ENCODE results near the gene COBLL1.

DNA sequence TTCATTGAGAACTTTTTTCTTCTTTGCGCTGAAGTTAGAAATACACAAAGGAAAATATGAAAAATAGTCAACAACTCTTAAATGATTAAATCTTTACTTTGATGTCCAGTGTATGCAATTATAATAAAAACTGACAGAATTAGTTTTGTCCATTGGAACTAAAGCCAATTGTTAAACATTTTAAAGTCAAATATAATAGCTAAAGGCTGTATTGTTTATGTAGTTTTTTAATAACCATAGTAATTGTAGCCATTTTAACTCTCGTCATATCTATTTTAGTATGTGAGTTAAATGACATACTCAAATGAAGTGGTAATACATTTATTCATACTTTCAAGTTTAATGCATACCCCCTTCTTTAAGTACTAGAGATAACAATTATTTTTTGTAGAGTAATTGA lies 4.7 kb upstream of the COBLL1 start:
- TF ChIP-seq, protein P1, sequence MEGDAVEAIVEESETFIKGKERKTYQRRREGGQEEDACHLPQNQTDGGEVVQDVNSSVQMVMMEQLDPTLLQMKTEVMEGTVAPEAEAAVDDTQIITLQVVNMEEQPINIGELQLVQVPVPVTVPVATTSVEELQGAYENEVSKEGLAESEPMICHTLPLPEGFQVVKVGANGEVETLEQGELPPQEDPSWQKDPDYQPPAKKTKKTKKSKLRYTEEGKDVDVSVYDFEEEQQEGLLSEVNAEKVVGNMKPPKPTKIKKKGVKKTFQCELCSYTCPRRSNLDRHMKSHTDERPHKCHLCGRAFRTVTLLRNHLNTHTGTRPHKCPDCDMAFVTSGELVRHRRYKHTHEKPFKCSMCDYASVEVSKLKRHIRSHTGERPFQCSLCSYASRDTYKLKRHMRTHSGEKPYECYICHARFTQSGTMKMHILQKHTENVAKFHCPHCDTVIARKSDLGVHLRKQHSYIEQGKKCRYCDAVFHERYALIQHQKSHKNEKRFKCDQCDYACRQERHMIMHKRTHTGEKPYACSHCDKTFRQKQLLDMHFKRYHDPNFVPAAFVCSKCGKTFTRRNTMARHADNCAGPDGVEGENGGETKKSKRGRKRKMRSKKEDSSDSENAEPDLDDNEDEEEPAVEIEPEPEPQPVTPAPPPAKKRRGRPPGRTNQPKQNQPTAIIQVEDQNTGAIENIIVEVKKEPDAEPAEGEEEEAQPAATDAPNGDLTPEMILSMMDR (conservative IDR thresholded peaks at IDR 0.05) = no peak
- TF ChIP-seq EZH2 (IDR thresholded peaks at IDR 0.05; ENCODE audit: low read depth) = no peak
